Ovary (tissue), 9 donors: ENCODE data around the gene GNG2. TPM values are rescaled to one million over a fixed set of nuclear protein-coding genes. Genes with fewer than 3 reads are reported as not detected.

Experiments
- DNase-seq, 5 donors: peaks; one replicate each; pipeline ENCODE4 v3.0.0-alpha.2; 2019 to 2020
- H3K27ac ChIP-seq, 2 donors: fragments of 200-600 bp; one replicate each; pipeline versions ENCODE4 v1.5.1 to v1.8.0; 2019 to 2022
- H3K27me3 ChIP-seq: fragments of 200-600 bp; one replicate; pipeline ENCODE4 v1.8.0; 2022
- H3K36me3 ChIP-seq: fragments of 200-600 bp; sonication (generic); one replicate; pipeline ENCODE4 v1.5.1; 2019
- H3K4me1 ChIP-seq: one replicate; pipeline ENCODE4 v1.8.1; 2013; ENCODE audit warnings: mild to moderate bottlenecking, moderate library complexity; ENCODE audit not compliant: insufficient read depth
- H3K4me3 ChIP-seq: fragments of 200-600 bp; sonication (generic); one replicate; pipeline ENCODE4 v1.5.1; 2017
- H3K9me3 ChIP-seq, 2 donors: fragments of 200-600 bp in 1 of 2; sonication (generic) in 1 of 2; one replicate each; pipeline versions ENCODE4 v1.5.1 to v1.8.1; 2013 to 2019; ENCODE audit warnings: mild to moderate bottlenecking in 1 of 2, moderate library complexity in 1 of 2
- CTCF ChIP-seq, 3 donors: fragments of 450-650 bp in 2 of 3; fragments of 200-600 bp in 1 of 3; IDR thresholded peaks; one replicate each; pipeline versions ENCODE4 v1.5.1 to v1.8.0; 2016 to 2022; ENCODE audit warnings: antibody characterized with exemption in 3 of 3, mild to moderate bottlenecking in 1 of 3
- EP300 ChIP-seq: sonication (generic); formaldehyde crosslinking; IDR thresholded peaks from one replicate; pipeline ENCODE4 v1.6.1; 2017; ENCODE audit warnings: antibody characterized with exemption
- POLR2A ChIP-seq: fragments of 450-650 bp; IDR thresholded peaks from one replicate; pipeline ENCODE4 v1.6.1; 2017; ENCODE audit warnings: antibody characterized with exemption, mild to moderate bottlenecking, moderate library complexity
- WGBS, 3 donors: extraction: QIAGEN DNeasy Blood & Tissue Kit in 1 of 3; methylation state at CpG; one replicate each; pipeline versions ENCODE4 v1.1.5 to v1.1.7; 2013 to 2017; 5-methylcytosine and 5-hydroxymethylcytosine counted together
- intact Hi-C, 4 donors: fragments of 100-400 bp; cut with DNase I; formaldehyde crosslinking; loops; one replicate each; pipeline versions ENCODE4 v1.11.0 to v1.15.1; 2022 to 2023
- polyA plus RNA-seq, 2 donors: library from polyadenylated mRNA; stranded (reverse); fragments of 200-250 nt in 1 of 2; fragments of 350-450 nt in 1 of 2; fragmentation: Illumina TruSeq in 1 of 2; extraction: RNeasy Lipid Tissue Mini Kit (QIAGEN cat#74804) in 1 of 2; gene quantifications; one replicate each; pipeline ENCODE4 v1.2.3, GENCODE V29; 2013 to 2014
- total RNA-seq, 7 donors: library from RNA; depleted of rRNA in 2 of 7; stranded (reverse); fragments of >200 nt in 2 of 7; fragmentation: NEBNext Ultra II Directional in 3 of 7; extraction: Animal tissue kit (Norgen Biotek cat#: 25700) in 3 of 7; gene quantifications; one replicate each; pipeline versions ENCODE4 v1.1.0 to v1.2.4, GENCODE V29; 2016 to 2023
- donor health status: DM: no; HTN: no; CAD: no; lungs with moderate emphysema.
- donor health status: DM: no; HTN: no; CAD: no.
- donor health status: Bipolar disorder and iron deficiency.
- donor health status: DM: yes; HTN: yes; CAD: no.
- donor health status: DM: no; HTN: no; CAD: no.
- donor health status: DM: yes; HTN: yes; CAD: no.

Gene GNG2
- total and polyA plus RNA-seq, 9 donors: 9.4 to 29.4 (median 11.4) TPM

GRCh38 chr14:51914310-51914709 lies 53.9 kb downstream of the GNG2 start:
- Histone ChIP-seq H3K36me3 (no peaks in the 10 kb centered on the region), H3K27ac (no peak overlapping the region), H3K9me3 (no peaks in the 10 kb centered on the region), H3K27me3 (no peaks in the 10 kb centered on the region), H3K4me3 (no peak overlapping the region), H3K4me1 (peaks cover 2% of the 10 kb centered on the region)
- DNase-seq: no peak
- 70 to 77% (median 72%) methylated on average over 6 of the region's 6 CpGs for WGBS, 3 donors
- intact Hi-C loops: no loop called here
- no peak for TF ChIP-seq CTCF (IDR thresholded peaks at IDR 0.05)
- TF ChIP-seq POLR2A: no peak
- TF ChIP-seq EP300: no peak

GRCh38 chr14:51917193-51917592 lies 56.8 kb downstream of the GNG2 start:
- 76 to 92% (median 87%) methylated on average over 6 of the region's 6 CpGs for WGBS, 3 donors
- no peak for DNase-seq
- Histone ChIP-seq H3K9me3 (no peaks in the 10 kb centered on the region), H3K4me1 (peaks cover 2% of the 10 kb centered on the region), H3K27me3 (no peaks in the 10 kb centered on the region), H3K36me3 (no peaks in the 10 kb centered on the region), H3K27ac (no peak overlapping the region), H3K4me3 (no peak overlapping the region)
- TF ChIP-seq CTCF (IDR thresholded peaks at IDR 0.05) (no peak), POLR2A (no peak), EP300 (no peak)
- intact Hi-C loops: no loop called here

GRCh38 chr14:51921026-51921425 lies 60.6 kb downstream of the GNG2 start:
- H3K36me3 ChIP-seq: no peaks in the 10 kb centered on the region
- H3K27me3 ChIP-seq: no peaks in the 10 kb centered on the region
- TF ChIP-seq CTCF (IDR thresholded peaks at IDR 0.05) (no peak), EP300 (no peak), POLR2A (no peak)
- no peaks in the 10 kb centered on the region for H3K9me3 ChIP-seq
- no peak for DNase-seq
- no peak overlapping the region for H3K4me3 ChIP-seq
- H3K27ac ChIP-seq: no peak overlapping the region
- H3K4me1 ChIP-seq: no peaks in the 10 kb centered on the region
- 85 to 89% (median 85%) methylated on average over 3 of the region's 3 CpGs for WGBS, 3 donors
- intact Hi-C loops: no loop called here

GRCh38 chr14:51922624-51923023 lies 62.2 kb downstream of the GNG2 start:
- TF ChIP-seq EP300 (no peak), POLR2A (no peak), CTCF (IDR thresholded peaks at IDR 0.05) (no peak)
- Histone ChIP-seq H3K27me3 (no peaks in the 10 kb centered on the region), H3K4me3 (no peak overlapping the region), H3K27ac (peak overlapping the region in 1 of 2 donors; percentile 18), H3K4me1 (no peaks in the 10 kb centered on the region), H3K9me3 (no peaks in the 10 kb centered on the region), H3K36me3 (no peaks in the 10 kb centered on the region)
- 8 to 26% (median 9%) methylated on average over 6 of the region's 6 CpGs for WGBS, 3 donors
- intact Hi-C loops: no loop called here
- DNase-seq: peak in 2 of 5 donors; percentile 17 to 19

- TF ChIP-seq POLR2A (no peak), CTCF (IDR thresholded peaks at IDR 0.05) (no peak), EP300 (no peak)
- 91 to 94% (median 93%) methylated on average over 4 of the region's 4 CpGs for WGBS, 3 donors
- intact Hi-C loops: no loop called here
These were observed 64.2 kb downstream of the GNG2 start for GRCh38 chr14:51924600-51924999.

More at GRCh38 chr14:51924600-51924999, 64.2 kb downstream of the GNG2 start:
- Histone ChIP-seq H3K4me1 (no peaks in the 10 kb centered on the region), H3K9me3 (no peaks in the 10 kb centered on the region), H3K4me3 (no peak overlapping the region), H3K27ac (no peak overlapping the region), H3K27me3 (no peaks in the 10 kb centered on the region), H3K36me3 (no peaks in the 10 kb centered on the region)
- DNase-seq: no peak
